Ramos (cell line): Measurements from ENCODE around the gene IFT22.
"Not testable (repeated sequence)": the region's sequence is repeated elsewhere in the genome, so short reads cannot be mapped to it uniquely, and the experiment has no call there.

Source experiments
- in situ Hi-C: fragments of 300-500 bp; cut with MboI; formaldehyde crosslinking; loops from one replicate; pipeline ENCODE4 v1.14.3; 2022; ENCODE audit warnings: low sequenced_read_pairs; ENCODE audit not compliant: unreplicated experiment

The IFT22 gene

DNA sequence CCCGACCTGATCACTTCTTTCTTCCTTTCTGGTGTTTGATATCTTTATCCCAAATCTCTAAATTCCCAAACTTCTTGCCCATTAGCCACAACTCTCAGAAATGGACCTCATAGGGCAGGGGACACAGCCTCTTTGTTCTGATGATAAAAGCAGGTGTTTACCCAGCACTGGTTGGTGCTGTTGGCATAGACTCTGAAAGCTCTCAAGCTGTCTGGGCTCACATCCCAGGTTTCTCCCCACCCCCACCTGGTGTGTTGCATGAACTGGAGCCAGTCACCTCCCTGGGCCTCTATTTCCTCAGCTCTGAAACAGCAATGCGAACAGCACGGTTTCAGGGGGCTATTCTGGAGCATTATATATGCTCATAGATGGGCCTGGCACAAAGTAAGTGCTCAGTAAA, 35.7 kb downstream of the IFT22 start:
- in situ Hi-C loops: not testable (repeated sequence)

DNA sequence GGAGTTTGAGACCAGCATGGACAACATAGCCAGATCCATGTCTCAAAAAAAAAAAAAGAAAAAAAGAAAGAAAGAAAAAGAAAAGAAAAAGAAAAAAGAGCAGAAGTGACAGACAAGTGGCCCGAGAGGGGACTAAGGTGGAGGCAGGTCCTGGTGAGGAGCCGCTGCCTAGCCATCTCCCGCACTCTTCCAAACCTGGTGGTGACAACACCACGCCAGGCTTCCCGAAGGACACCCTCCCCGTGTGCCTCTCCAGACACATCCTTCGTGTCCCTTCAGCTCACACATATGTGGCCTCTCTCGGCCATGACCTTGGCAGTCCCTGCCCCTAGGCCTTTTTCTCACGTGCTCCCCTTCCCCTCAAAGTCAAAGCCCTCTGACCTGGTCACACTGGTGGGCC, 36.4 kb downstream of the IFT22 start:
- in situ Hi-C loops: no loop called here

DNA sequence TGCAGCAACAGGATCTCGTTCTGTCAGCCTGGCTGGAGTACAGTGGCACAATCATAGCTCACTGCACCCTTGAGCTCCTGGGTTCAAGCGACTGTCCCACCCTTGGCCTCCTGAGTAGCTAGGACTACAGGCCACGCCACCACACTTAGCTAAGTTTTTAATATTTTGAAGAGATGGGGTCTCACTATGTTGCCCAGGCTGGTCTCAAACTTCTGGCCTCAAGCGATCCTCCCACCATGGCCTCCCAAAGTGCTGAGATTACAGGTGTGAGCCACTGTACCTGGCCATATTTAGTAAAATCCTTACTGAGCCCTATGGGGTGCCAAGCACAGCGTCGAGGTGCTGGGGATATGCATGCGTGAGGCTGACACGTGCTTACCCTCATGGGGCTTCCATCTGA, 40.7 kb downstream of the IFT22 start:
- in situ Hi-C loops: not testable (repeated sequence)

DNA sequence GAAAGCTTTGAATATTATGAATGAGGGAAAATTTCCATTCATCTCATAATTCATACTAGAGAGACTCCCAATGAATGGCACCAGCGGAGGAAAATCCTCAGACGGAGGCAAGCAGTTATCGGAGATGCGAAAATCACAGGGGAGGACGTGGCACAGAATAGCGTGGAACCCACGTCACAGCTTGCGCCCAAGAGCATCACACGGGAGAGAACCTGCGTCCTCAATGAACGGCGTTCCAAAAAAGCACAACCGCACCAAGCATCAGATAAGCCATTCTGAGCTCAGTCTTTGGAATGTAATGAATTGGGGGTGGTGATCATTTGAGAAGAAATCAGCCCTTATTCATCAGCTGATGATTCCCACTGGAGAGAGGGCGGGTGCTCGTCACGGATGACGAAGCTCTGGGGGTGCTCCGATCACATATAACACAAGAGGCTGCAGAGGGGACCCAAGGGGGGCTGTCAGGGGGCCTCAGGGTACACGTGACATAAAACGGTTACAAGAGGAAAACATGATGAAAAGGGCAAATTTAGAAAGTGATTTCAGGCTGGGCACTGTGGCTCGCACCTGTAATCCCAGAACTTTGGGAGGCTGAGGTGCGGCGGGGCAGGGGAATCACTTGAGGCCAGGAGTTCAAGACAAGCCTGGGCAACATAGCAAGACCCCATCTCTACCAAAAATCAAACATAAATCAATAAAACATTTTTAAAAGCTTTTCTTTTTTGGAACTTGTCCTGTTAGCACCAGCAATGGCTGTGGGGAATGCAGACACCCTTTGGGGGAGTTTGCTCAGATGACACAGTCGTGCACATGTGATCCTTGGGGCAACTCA, 42.9 kb downstream of the IFT22 start:
- in situ Hi-C loops: loop anchor here (5.0 kb wide), 1 partner anchor 131 kb away; no protein-coding TSS in a partner anchor

DNA sequence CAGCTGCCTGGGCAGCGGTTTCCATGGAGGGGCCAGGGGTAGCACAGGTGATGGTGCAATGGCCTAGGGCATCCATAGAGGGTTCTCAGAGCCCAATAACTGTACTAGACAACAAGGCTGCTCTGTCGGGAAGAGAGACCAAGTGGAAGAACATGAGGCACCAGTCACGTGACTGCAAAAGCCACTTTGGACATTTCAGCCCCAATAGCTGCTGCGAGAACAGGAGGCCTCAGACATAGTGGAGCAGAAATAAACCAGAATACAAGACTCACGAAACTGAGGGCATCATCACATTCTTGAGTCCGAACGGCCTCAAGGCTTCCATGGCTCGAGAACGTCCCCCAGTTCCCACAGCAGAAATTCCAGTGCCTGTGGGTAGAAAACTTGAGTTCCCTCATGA, 44.5 kb downstream of the IFT22 start:
- in situ Hi-C loops: loop anchor here (5.0 kb wide), 1 partner anchor 130 kb away; no protein-coding TSS in a partner anchor

DNA sequence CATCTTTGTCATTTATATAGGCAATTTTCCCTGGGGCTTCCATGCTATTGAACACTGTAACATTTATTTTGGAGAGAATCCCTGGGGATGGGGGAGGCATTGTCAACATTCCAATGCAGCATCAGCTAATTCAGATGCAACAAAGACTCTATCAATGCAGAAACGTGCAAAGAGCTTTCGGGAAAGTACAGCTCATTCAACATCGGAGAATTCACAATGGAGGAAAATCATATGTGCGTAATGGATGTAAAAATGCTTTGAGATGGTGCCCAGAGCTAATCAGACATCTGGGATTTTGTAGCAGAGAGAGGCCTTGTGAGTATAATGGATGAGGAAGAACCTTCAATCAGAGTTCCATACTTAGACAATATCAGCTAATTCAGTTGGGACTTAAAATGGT, 48.4 kb downstream of the IFT22 start:
- in situ Hi-C loops: no loop called here

DNA sequence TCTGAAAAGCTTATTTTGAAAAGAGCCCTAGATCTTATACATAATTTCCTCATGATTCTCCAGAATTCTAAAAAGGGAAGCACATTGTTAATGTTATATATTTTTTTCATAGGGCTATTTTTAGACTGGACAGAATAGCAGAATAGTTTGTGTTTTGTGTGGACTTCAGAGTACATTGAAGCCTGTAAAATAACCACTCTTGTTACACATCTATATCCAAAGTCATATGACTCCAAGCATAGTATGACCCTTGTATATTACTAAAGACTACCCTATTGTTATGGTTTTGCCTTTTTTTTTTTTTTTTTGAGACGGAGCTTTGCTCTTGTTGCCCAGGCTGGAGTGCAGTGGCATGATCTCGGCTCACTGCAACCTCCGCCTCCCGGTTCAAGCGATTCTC, 50.6 kb downstream of the IFT22 start:
- in situ Hi-C loops: no loop called here

DNA sequence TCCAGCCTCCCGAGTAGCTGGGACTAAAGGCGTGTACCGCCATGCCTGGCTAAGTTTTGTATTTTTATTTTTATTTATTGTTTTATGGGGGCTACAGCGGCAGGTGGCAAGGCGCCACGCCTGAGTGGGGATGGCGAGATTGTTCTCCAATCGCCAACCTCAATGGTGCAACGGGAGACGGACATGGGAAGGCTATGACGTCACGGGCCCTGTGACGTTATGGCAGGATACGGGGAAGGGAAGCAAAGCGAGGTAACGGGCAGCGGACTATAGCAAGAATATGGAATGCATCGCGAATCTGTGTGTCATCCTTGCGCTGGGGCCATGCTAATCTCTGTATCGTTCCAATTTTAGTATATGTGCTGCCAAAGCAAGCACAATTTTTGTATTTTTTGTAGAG, 51.9 kb downstream of the IFT22 start:
- in situ Hi-C loops: no loop called here

DNA sequence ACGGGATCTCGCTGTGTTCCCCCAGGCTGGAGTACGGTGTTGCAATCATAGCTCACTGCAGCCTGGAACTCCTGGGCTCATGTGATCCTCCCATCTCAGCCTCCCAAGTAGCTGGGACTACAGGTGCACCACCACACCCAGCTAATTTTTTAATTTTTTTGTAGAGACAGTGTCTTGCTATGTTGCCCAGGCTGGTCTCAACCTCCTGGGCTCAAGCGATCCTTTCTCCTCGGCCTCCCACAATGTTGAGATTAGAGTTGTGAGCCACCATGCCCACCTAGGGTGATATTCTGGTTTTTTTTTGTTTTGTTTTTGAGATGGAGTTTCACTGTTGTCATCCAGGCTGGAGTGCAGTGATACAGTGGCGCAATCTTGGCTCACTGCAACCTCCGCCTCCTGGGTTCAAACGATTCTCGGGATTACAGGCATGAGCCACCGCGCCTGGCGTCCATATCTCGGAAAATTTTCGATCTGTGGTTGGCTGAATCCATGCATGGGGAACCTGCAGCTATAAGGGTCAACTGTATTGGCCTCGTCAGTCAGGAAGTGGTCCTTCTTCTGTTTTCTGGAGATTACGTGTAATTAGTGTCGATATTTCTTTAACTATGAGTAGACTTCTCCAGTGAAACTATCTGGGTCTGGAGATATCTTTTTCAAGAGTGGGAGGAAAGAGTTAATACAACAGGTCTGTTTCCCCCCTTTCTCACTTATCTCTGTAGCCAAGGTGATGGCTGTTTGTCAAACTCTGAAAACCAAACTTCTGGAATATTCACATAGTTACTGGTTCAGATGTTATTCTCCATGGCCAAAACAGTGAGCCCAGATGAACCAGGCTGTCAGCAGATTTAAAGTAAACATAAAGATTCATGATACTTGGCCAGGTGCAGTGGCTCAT, 55.7 kb downstream of the IFT22 start:
- in situ Hi-C loops: no loop called here

DNA sequence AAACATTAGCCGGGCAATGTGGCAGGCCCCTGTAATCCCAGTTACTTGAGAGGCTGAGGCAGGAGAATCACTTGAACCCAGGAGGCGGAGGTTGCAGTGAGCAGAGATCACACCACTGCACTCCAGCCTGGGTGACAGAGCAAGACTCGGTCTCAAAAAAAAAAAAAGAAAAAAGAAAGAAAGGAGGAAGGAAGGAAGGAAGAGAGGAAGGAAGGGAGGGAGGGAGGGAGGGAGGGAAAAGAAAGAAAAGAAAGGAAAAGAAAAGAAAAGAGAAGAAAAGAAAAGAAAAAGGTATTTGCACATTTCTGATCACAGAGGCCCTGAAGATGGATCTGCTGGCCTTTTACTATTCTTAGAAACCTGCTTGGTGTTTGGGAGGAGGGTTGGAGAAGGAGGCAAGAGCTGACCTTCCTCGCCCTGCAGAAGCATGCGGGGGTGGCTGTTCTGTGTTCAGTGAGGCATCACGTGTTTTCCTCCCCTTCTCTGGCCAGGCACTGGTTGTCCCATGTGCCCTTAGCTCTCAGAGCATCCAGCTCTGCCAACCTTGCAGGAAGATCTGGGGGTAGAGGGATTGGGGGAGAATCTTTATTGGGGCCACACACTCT, 57.4 kb downstream of the IFT22 start:
- in situ Hi-C loops: not testable (repeated sequence)
